Measurements from ENCODE around the gene EXOC3L2. TPM values are rescaled to one million over a fixed set of nuclear protein-coding genes. Genes with fewer than 3 reads are reported as not detected.

EXOC3L2 gene
- total RNA-seq, 3 donors from 2014 or later, result 0.70 to 1.4 (median 1.2) TPM

GRCh38 chr19:45164577-45165335, 80.5 kb downstream of the EXOC3L2 start:
- no peak overlapping the region for H3K4me3 ChIP-seq
- DNase-seq (peak; percentile 69 to 88 (median 75)), ATAC-seq (peak; percentile 85)
- intact Hi-C loops (cut with DNase I, micrococcal nuclease), result no loop called here
- H3K9me3 ChIP-seq, result no peaks in the 10 kb centered on the region
- no peak for TF ChIP-seq CTCF (IDR thresholded peaks at IDR 0.05)
- H3K36me3 ChIP-seq (ENCODE audit: low read depth), result no peaks in the 10 kb centered on the region
- peaks cover 9% of the 10 kb centered on the region for H3K4me1 ChIP-seq (ENCODE audit: low read depth)

- ATAC-seq (no peak), DNase-seq (peak in 1 of 3 donors; percentile 43)
- intact Hi-C loops (cut with DNase I, micrococcal nuclease), result no loop called here
- Histone ChIP-seq H3K9me3 (no peaks in the 10 kb centered on the region), H3K36me3 (ENCODE audit: low read depth) (no peaks in the 10 kb centered on the region), H3K4me1 (ENCODE audit: low read depth) (peaks cover 9% of the 10 kb centered on the region), H3K4me3 (no peak overlapping the region)
- TF ChIP-seq CTCF (IDR thresholded peaks at IDR 0.05), result no peak
These were observed 81.3 kb downstream of the EXOC3L2 start for GRCh38 chr19:45163751-45164460.

GRCh38 chr19:45163156-45163555, 82.1 kb downstream of the EXOC3L2 start:
- H3K36me3 ChIP-seq (ENCODE audit: low read depth), result no peaks in the 10 kb centered on the region
- H3K4me1 ChIP-seq (ENCODE audit: low read depth), result peaks cover 9% of the 10 kb centered on the region
- intact Hi-C loops (cut with DNase I, micrococcal nuclease), result no loop called here
- TF ChIP-seq CTCF (IDR thresholded peaks at IDR 0.05), result no peak
- no peaks in the 10 kb centered on the region for H3K9me3 ChIP-seq
- H3K4me3 ChIP-seq, result no peak overlapping the region
- DNase-seq (peak in 1 of 3 donors; percentile 43), ATAC-seq (no peak)

GRCh38 chr19:45162608-45163143, 82.5 kb downstream of the EXOC3L2 start:
- intact Hi-C loops (cut with DNase I, micrococcal nuclease), result no loop called here
- Histone ChIP-seq H3K9me3 (no peaks in the 10 kb centered on the region), H3K36me3 (ENCODE audit: low read depth) (no peaks in the 10 kb centered on the region), H3K4me1 (ENCODE audit: low read depth) (peaks cover 9% of the 10 kb centered on the region), H3K4me3 (no peak overlapping the region)
- ATAC-seq, result no peak
- DNase-seq, result no peak
- no peak for TF ChIP-seq CTCF (IDR thresholded peaks at IDR 0.05)

Other genes starting within 250 kb of the EXOC3L2 start
- 10 to 100 TPM; 20.9 to 30.3 (median 21.1) TPM for gene RELB, start 243.9 kb downstream of the EXOC3L2 start, total RNA-seq
- gene CLASRP, start 206.4 kb downstream of the EXOC3L2 start, total RNA-seq, result 100 to 1,000 TPM in 1 of 3 donors, 10 to 100 TPM in 2; 79.4 to 113 (median 93.2) TPM
- gene ZNF296, start 168.9 kb downstream of the EXOC3L2 start, total RNA-seq, result 1 to 10 TPM; 2.8 to 5.0 (median 4.9) TPM
- 10 to 100 TPM; 14.4 to 22.6 (median 21.8) TPM for gene GEMIN7, start 166.1 kb downstream of the EXOC3L2 start, total RNA-seq
- 10 to 100 TPM; 27.2 to 33.6 (median 31.7) TPM for gene PPP1R37, start 152.2 kb downstream of the EXOC3L2 start, total RNA-seq
- not detected for gene NKPD1, start 84.4 kb downstream of the EXOC3L2 start, total RNA-seq
- 10 to 100 TPM; 29.0 to 45.1 (median 37.4) TPM for gene TRAPPC6A, start 67.2 kb downstream of the EXOC3L2 start, total RNA-seq
- 10 to 100 TPM in 2 of 3 donors, 1 to 10 TPM in 1; 9.8 to 12.3 (median 11.6) TPM for gene BLOC1S3, start 66.6 kb downstream of the EXOC3L2 start, total RNA-seq
- 10 to 100 TPM; 15.7 to 34.6 (median 17.0) TPM for gene MARK4, start 5.9 kb upstream of the EXOC3L2 start, total RNA-seq
- 1 to 10 TPM; 1.1 to 2.0 (median 1.6) TPM for gene CKM, start 77.5 kb upstream of the EXOC3L2 start, total RNA-seq
- not detected for gene KLC3, start 95.3 kb upstream of the EXOC3L2 start, total RNA-seq
- 10 to 100 TPM; 11.2 to 22.9 (median 14.7) TPM for gene ERCC2, start 125.2 kb upstream of the EXOC3L2 start, total RNA-seq
- 10 to 100 TPM; 21.1 to 36.7 (median 30.8) TPM for gene PPP1R13L, start 159.7 kb upstream of the EXOC3L2 start, total RNA-seq
- 1 to 10 TPM; 3.2 to 4.1 (median 3.2) TPM for gene POLR1G, start 161.2 kb upstream of the EXOC3L2 start, total RNA-seq
- gene ERCC1, start 178.5 kb upstream of the EXOC3L2 start, total RNA-seq, result 10 to 100 TPM; 37.7 to 51.2 (median 46.6) TPM
- 10 to 100 TPM in 1 of 3 donors, 1 to 10 TPM in 1, under 1 TPM in 1; 0.58 to 10.3 (median 1.6) TPM for gene FOSB, start 222.6 kb upstream of the EXOC3L2 start, total RNA-seq

Measured in mucosa of descending colon (tissue), 3 donors.